Measurements from ENCODE around the gene CAMTA1. TPM values are rescaled to one million over a fixed set of nuclear protein-coding genes. Genes with fewer than 3 reads are reported as not detected.

The CAMTA1 gene
- polyA plus RNA-seq, 1 donor from 2014 or later = 79.0 TPM

- H3K27ac Mint-ChIP-seq = peak overlapping the region in 1 of 3 donors; percentile 47
- H3K4me3 Mint-ChIP-seq = no peak overlapping the region
- no peaks in the 10 kb centered on the region for H3K36me3 Mint-ChIP-seq
- peaks cover 0 to 5% (median 0%) of the 10 kb centered on the region in 3 donors for H3K4me1 Mint-ChIP-seq
- H3K9me3 Mint-ChIP-seq = peaks cover 0 to 5% (median 2%) of the 10 kb centered on the region in 3 donors
- no peaks in the 10 kb centered on the region for H3K27me3 Mint-ChIP-seq
Observed at GRCh38 chr1:6762060-6762459, 23.2 kb upstream of the CAMTA1 start.

GRCh38 chr1:6770751-6771440 lies 14.4 kb upstream of the CAMTA1 start:
- H3K4me1 Mint-ChIP-seq = peaks cover 21 to 39% (median 24%) of the 10 kb centered on the region in 3 donors

GRCh38 chr1:6771441-6771769 lies 13.8 kb upstream of the CAMTA1 start:
- Mint-ChIP-seq H3K4me1 (peaks cover 21 to 40% (median 24%) of the 10 kb centered on the region in 3 donors), H3K4me3 (peak overlapping the region in 3 of 4 donors; percentile 57 to 84 (median 72)), H3K9me3 (peaks cover 0 to 3% (median 2%) of the 10 kb centered on the region in 3 donors), H3K27me3 (peaks cover 15% of the 10 kb centered on the region), H3K36me3 (no peaks in the 10 kb centered on the region), H3K27ac (peak overlapping the region in 1 of 3 donors; percentile 74)

More at GRCh38 chr1:6770751-6771440, 14.4 kb upstream of the CAMTA1 start:
- no peaks in the 10 kb centered on the region for H3K36me3 Mint-ChIP-seq
- H3K9me3 Mint-ChIP-seq = peaks cover 0 to 3% (median 0%) of the 10 kb centered on the region in 3 donors
- H3K4me3 Mint-ChIP-seq = peak overlapping the region in 3 of 4 donors; percentile 57 to 84 (median 72)
- H3K27ac Mint-ChIP-seq = peak overlapping the region in 1 of 3 donors; percentile 46
- H3K27me3 Mint-ChIP-seq = peaks cover 15% of the 10 kb centered on the region

- Mint-ChIP-seq H3K36me3 (no peaks in the 10 kb centered on the region), H3K27ac (no peak overlapping the region), H3K27me3 (peaks cover 10% of the 10 kb centered on the region), H3K9me3 (peaks cover 0 to 6% (median 2%) of the 10 kb centered on the region in 3 donors), H3K4me3 (no peak overlapping the region), H3K4me1 (peaks cover 26 to 55% (median 28%) of the 10 kb centered on the region in 3 donors)
Observed at GRCh38 chr1:6774381-6774780, 10.9 kb upstream of the CAMTA1 start.

- peak overlapping the region in 1 of 3 donors; percentile 46 for H3K27ac Mint-ChIP-seq
Observed at GRCh38 chr1:6775261-6776043, 9.8 kb upstream of the CAMTA1 start.

GRCh38 chr1:6776389-6776788 lies 8.9 kb upstream of the CAMTA1 start:
- H3K4me3 Mint-ChIP-seq = peak overlapping the region in 3 of 4 donors; percentile 24 to 77 (median 64)

More at GRCh38 chr1:6775261-6776043, 9.8 kb upstream of the CAMTA1 start:
- no peak overlapping the region for H3K4me3 Mint-ChIP-seq
- H3K4me1 Mint-ChIP-seq = peaks cover 26 to 53% (median 27%) of the 10 kb centered on the region in 3 donors
- H3K36me3 Mint-ChIP-seq = no peaks in the 10 kb centered on the region
- peaks cover 9% of the 10 kb centered on the region for H3K27me3 Mint-ChIP-seq
- peaks cover 0 to 6% (median 2%) of the 10 kb centered on the region in 3 donors for H3K9me3 Mint-ChIP-seq

GRCh38 chr1:6776895-6777294 lies 8.4 kb upstream of the CAMTA1 start:
- H3K36me3 Mint-ChIP-seq = no peaks in the 10 kb centered on the region
- H3K27ac Mint-ChIP-seq = peak overlapping the region in 1 of 3 donors; percentile 53
- peaks cover 0 to 6% (median 2%) of the 10 kb centered on the region in 3 donors for H3K9me3 Mint-ChIP-seq
- peak overlapping the region in 3 of 4 donors; percentile 64 to 77 (median 66) for H3K4me3 Mint-ChIP-seq
- peaks cover 12 to 40% (median 20%) of the 10 kb centered on the region in 3 donors for H3K4me1 Mint-ChIP-seq
- peaks cover 4% of the 10 kb centered on the region for H3K27me3 Mint-ChIP-seq

More at GRCh38 chr1:6776389-6776788, 8.9 kb upstream of the CAMTA1 start:
- Mint-ChIP-seq H3K27me3 (peaks cover 4% of the 10 kb centered on the region), H3K4me1 (peaks cover 17 to 44% (median 20%) of the 10 kb centered on the region in 3 donors), H3K36me3 (no peaks in the 10 kb centered on the region), H3K27ac (no peak overlapping the region), H3K9me3 (peaks cover 0 to 6% (median 2%) of the 10 kb centered on the region in 3 donors)

- Mint-ChIP-seq H3K27me3 (peaks cover 4% of the 10 kb centered on the region), H3K27ac (peak overlapping the region in 2 of 3 donors; percentile 21 to 71), H3K4me1 (peaks cover 9 to 41% (median 26%) of the 10 kb centered on the region in 3 donors), H3K4me3 (peak overlapping the region in 2 of 4 donors; percentile 66 to 68), H3K9me3 (peaks cover 0 to 6% (median 2%) of the 10 kb centered on the region in 3 donors), H3K36me3 (peaks cover 4% of the 10 kb centered on the region)
Observed at GRCh38 chr1:6777813-6778212, 7.4 kb upstream of the CAMTA1 start.

GRCh38 chr1:6779089-6779805 lies 6.0 kb upstream of the CAMTA1 start:
- H3K9me3 Mint-ChIP-seq = peaks cover 0 to 6% (median 2%) of the 10 kb centered on the region in 3 donors
- peaks cover 4% of the 10 kb centered on the region for H3K36me3 Mint-ChIP-seq
- peak overlapping the region in 1 of 4 donors; percentile 55 for H3K4me3 Mint-ChIP-seq
- H3K27ac Mint-ChIP-seq = peak overlapping the region in 1 of 3 donors; percentile 9
- peaks cover 19 to 47% (median 27%) of the 10 kb centered on the region in 3 donors for H3K4me1 Mint-ChIP-seq
- peaks cover 4% of the 10 kb centered on the region for H3K27me3 Mint-ChIP-seq

- Mint-ChIP-seq H3K4me3 (peak overlapping the region in 2 of 4 donors; percentile 67 to 78), H3K27me3 (no peaks in the 10 kb centered on the region), H3K4me1 (peaks cover 22 to 43% (median 30%) of the 10 kb centered on the region in 3 donors), H3K9me3 (no peaks in the 10 kb centered on the region), H3K27ac (no peak overlapping the region), H3K36me3 (peaks cover 4% of the 10 kb centered on the region)
Observed at GRCh38 chr1:6782151-6782550, 3.1 kb upstream of the CAMTA1 start.

GRCh38 chr1:6783221-6783620 lies 2.0 kb upstream of the CAMTA1 start:
- Mint-ChIP-seq H3K36me3 (peaks cover 4% of the 10 kb centered on the region), H3K27ac (peak overlapping the region in 2 of 3 donors; percentile 56 to 95), H3K4me3 (peak overlapping the region; percentile 88 to 96 (median 95))

GRCh38 chr1:6783936-6784559 lies 1.2 kb upstream of the CAMTA1 start:
- peak overlapping the region; percentile 88 to 96 (median 95) for H3K4me3 Mint-ChIP-seq
- H3K27me3 Mint-ChIP-seq = no peaks in the 10 kb centered on the region
- peak overlapping the region; percentile 91 to 97 (median 95) for H3K27ac Mint-ChIP-seq
- no peaks in the 10 kb centered on the region for H3K9me3 Mint-ChIP-seq
- H3K36me3 Mint-ChIP-seq = peaks cover 5% of the 10 kb centered on the region
- H3K4me1 Mint-ChIP-seq = peaks cover 27 to 44% (median 38%) of the 10 kb centered on the region in 3 donors

More at GRCh38 chr1:6783221-6783620, 2.0 kb upstream of the CAMTA1 start:
- Mint-ChIP-seq H3K27me3 (no peaks in the 10 kb centered on the region), H3K9me3 (no peaks in the 10 kb centered on the region), H3K4me1 (peaks cover 20 to 41% (median 31%) of the 10 kb centered on the region in 3 donors)

GRCh38 chr1:6784560-6785317 lies 515 bp upstream of the CAMTA1 start:
- no peaks in the 10 kb centered on the region for H3K27me3 Mint-ChIP-seq
- H3K4me1 Mint-ChIP-seq = peaks cover 32 to 45% (median 39%) of the 10 kb centered on the region in 3 donors

More at GRCh38 chr1:6784560-6785317, 515 bp upstream of the CAMTA1 start:
- Mint-ChIP-seq H3K27ac (peak overlapping the region; percentile 91 to 97 (median 95)), H3K9me3 (no peaks in the 10 kb centered on the region), H3K4me3 (peak overlapping the region; percentile 88 to 98 (median 95)), H3K36me3 (peaks cover 5% of the 10 kb centered on the region)
